HUES64 (cell line): ENCODE data around the gene SMAD1.

ENCODE experiments used
- H3K27ac ChIP-seq: 2 replicates; pipeline ENCODE4 v1.7.0; 2013; ENCODE audit warnings: low read depth, low read length, inconsistent platforms
- H3K27me3 ChIP-seq: 2 replicates; pipeline ENCODE4 v1.6.1; 2013; ENCODE audit warnings: mild to moderate bottlenecking, low read length; ENCODE audit not compliant: insufficient read depth
- H3K36me3 ChIP-seq: 2 replicates; pipeline ENCODE4 v1.6.1; 2013; ENCODE audit warnings: mild to moderate bottlenecking, low read length; ENCODE audit not compliant: insufficient read depth
- H3K4me1 ChIP-seq: 2 replicates; pipeline ENCODE4 v1.6.1; 2013; ENCODE audit warnings: mild to moderate bottlenecking, low read length, moderate library complexity; ENCODE audit not compliant: insufficient read depth
- H3K4me3 ChIP-seq: 2 replicates; pipeline ENCODE4 v1.5.1; 2013; ENCODE audit warnings: mild to moderate bottlenecking, low read length, moderate library complexity
- H3K9ac ChIP-seq: 2 replicates; pipeline ENCODE4 v1.6.1; 2013; ENCODE audit warnings: mild to moderate bottlenecking, low read depth, low read length
- H3K9me3 ChIP-seq: 2 replicates; pipeline ENCODE4 v1.6.1; 2013; ENCODE audit warnings: low read depth, low read length; ENCODE audit not compliant: insufficient read depth
- WGBS: fragments of 150-250, 120-280 bp; methylation state at CpG from one replicate; pipeline ENCODE4 v1.1.7; 2013; ENCODE audit warnings: missing lambda C conversion rate; 5-methylcytosine and 5-hydroxymethylcytosine counted together

SMAD1 gene

DNA sequence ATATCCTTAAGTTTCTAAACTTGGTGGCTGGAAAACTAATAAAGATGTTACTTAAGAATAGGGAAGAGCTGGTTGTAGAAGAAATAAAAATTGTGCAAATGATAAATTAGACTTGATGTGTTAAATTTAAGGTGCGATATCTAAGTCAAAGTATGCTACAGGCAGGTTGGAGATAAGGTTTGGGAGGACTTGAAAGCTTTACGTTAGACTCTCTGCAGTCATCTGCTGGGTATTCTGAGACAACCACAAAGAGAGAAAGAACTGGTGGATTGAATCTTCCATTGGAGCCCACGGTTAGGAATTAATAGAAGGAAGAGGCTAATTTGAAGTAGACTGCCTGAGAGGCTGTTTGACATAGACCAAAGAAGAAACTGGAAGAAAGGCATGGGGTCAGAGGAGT, 7.9 kb downstream of the SMAD1 start:
- no peak overlapping the region for H3K9ac ChIP-seq
- H3K27me3 ChIP-seq, result no peaks in the 10 kb centered on the region

DNA sequence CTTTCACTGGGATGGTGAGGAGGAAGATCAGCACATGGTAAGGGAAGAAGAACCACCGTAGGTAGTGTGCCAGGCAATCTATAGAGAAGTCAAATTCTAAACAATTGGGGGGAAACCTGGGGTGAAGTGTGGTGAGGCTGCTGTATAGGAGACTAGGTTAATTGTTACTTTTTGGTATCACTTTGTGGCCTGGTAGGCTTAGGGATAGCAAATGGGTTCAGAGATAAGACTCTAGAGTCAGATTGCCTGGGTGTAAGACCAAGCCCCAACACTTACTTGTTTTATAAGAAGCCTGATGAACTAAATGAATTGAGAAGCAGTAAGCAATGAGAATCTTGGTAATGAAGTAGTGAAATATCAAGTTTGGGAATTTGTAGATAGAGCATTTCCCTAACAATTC, 8.7 kb downstream of the SMAD1 start:
- Histone ChIP-seq H3K9me3 (no peaks in the 10 kb centered on the region), H3K4me3 (no peak overlapping the region), H3K27me3 (no peaks in the 10 kb centered on the region), H3K27ac (no peak overlapping the region), H3K36me3 (no peaks in the 10 kb centered on the region), H3K9ac (no peak overlapping the region), H3K4me1 (peaks cover 18% of the 10 kb centered on the region)
- WGBS, result 93% methylated on average over 1 of the region's 1 CpG

More for the DNA sequence above, 7.9 kb downstream of the SMAD1 start:
- WGBS, result 92% methylated on average over 3 of the region's 3 CpGs
- Histone ChIP-seq H3K36me3 (no peaks in the 10 kb centered on the region), H3K9me3 (no peaks in the 10 kb centered on the region), H3K4me1 (peaks cover 18% of the 10 kb centered on the region), H3K27ac (no peak overlapping the region), H3K4me3 (no peak overlapping the region)

DNA sequence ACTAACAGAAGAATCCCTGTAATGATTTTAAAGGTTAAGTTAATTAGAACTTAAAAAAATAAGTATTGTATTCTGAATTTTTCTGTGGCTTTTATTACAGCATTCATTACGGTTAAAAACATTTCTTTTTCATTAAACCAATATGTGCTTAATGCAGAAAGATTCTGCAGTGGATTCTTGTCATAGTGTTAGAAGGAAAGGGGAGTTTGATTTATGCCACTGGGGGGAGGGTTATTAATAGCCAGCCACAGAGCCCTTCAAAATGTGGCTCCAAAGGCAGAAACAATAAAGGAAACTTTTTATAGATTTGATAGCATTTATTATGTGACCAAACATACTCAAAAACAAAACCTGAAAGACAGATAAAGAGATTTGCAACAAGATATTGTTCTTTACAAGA, 9.1 kb downstream of the SMAD1 start:
- no peaks in the 10 kb centered on the region for H3K27me3 ChIP-seq
- no peaks in the 10 kb centered on the region for H3K36me3 ChIP-seq
- no CpG with 5 or more reads among the region's 1 CpG for WGBS
- H3K4me3 ChIP-seq, result no peak overlapping the region
- peaks cover 18% of the 10 kb centered on the region for H3K4me1 ChIP-seq
- no peaks in the 10 kb centered on the region for H3K9me3 ChIP-seq
- H3K9ac ChIP-seq, result no peak overlapping the region
- no peak overlapping the region for H3K27ac ChIP-seq

DNA sequence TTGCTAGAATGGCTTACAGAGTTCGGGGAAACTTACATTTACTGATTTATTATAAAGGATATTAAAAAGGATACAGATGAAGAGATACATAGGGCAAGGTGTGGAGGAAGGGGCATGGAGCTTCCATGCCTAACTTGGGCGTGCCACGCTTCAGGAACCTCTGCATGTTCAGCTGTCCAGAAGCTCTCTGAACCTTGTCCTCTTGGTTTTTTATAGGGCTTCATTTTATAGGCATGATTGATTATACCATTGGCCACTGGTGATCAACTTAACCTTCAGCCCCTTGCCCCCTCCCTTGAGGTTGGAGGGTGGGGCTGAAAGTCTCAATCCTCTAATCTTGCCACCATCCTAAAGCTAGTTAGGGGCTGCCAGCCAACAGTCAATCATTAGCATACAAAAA, 10.7 kb downstream of the SMAD1 start:
- no peak overlapping the region for H3K4me3 ChIP-seq
- no peaks in the 10 kb centered on the region for H3K9me3 ChIP-seq
- 91% methylated on average over 3 of the region's 3 CpGs for WGBS
- H3K27me3 ChIP-seq, result no peaks in the 10 kb centered on the region
- no peaks in the 10 kb centered on the region for H3K36me3 ChIP-seq
- peaks cover 10% of the 10 kb centered on the region for H3K4me1 ChIP-seq
- no peak overlapping the region for H3K27ac ChIP-seq
- no peak overlapping the region for H3K9ac ChIP-seq

DNA sequence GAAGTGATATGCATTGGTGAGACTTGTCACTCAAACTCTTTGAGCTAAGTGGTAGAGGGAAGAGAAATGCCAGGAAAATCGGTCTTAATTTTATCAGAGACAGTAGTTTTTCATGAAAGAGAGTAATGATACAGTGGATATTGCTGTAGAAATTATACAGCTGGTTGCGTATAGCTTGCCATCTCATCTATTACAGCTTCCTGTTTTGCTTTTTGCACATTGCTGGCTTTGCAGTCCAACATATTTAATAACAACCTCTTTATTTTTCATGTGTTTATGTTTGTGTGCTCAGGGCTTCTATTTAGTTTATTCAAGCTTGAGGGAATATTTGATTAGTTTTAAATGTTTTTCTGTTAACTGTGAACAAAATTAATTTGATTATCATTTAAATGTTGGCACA, 11.5 kb downstream of the SMAD1 start:
- Histone ChIP-seq H3K4me3 (no peak overlapping the region), H3K9me3 (no peaks in the 10 kb centered on the region), H3K27me3 (no peaks in the 10 kb centered on the region), H3K4me1 (peaks cover 2% of the 10 kb centered on the region), H3K36me3 (no peaks in the 10 kb centered on the region), H3K27ac (no peak overlapping the region), H3K9ac (no peak overlapping the region)
- WGBS, result 99% methylated on average over 2 of the region's 2 CpGs

DNA sequence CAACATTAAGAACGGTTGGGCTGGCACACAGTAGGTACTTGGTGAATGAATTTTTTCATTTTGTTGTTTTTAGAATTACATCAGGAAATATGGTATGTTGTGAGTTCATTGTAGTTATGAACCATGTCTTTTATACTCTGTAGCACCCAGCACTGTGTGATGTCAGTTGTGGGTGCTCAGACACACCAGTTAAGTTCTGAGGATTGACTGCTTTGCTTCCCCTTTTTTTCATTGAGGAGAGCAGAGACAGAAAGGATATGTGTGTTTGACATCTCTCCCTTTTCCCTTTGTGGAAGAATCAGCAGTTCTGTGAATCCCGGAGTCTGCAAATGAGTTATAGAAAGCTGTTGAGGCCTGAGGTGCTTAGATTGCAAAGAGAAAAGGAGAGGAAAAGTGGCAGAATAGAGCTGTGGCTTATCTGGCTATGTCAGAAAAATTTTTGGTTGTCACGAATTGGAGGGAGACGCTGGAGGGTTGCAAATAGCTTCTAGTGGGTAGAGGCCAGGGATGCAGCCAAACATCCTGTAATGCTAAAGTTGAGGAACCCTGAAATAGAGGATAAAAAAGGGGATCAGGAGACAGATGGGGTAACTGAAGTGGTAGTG, 13.1 kb downstream of the SMAD1 start:
- Histone ChIP-seq H3K9ac (no peak overlapping the region), H3K27me3 (no peaks in the 10 kb centered on the region), H3K36me3 (no peaks in the 10 kb centered on the region), H3K9me3 (no peaks in the 10 kb centered on the region), H3K27ac (no peak overlapping the region), H3K4me3 (no peak overlapping the region), H3K4me1 (no peaks in the 10 kb centered on the region)
- WGBS, result 94% methylated on average over 4 of the region's 4 CpGs

DNA sequence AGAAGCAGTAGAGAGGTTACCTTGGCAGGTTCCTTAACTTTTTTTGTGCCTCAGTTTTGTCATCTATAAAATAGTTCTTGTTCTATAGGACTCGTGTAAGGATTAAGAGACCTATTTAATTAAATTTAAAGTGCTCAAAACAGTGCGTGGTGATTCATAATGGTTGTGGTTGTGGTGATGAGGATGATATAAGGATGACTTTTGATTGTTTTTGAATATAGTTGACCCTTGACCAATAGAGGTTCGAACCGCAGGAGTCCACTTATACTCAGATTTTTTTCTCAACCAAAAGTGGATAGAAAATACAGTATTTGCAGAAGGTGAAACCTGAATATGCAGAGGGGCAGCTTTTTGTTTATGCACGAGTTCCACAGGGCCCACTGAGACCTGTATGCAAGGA, 14.6 kb downstream of the SMAD1 start:
- H3K27me3 ChIP-seq, result no peaks in the 10 kb centered on the region
- H3K27ac ChIP-seq, result no peak overlapping the region
- WGBS, result 98% methylated on average over 5 of the region's 5 CpGs
- H3K36me3 ChIP-seq, result no peaks in the 10 kb centered on the region
- H3K9ac ChIP-seq, result no peak overlapping the region
- peaks cover 10% of the 10 kb centered on the region for H3K4me1 ChIP-seq
- no peak overlapping the region for H3K4me3 ChIP-seq
- H3K9me3 ChIP-seq, result no peaks in the 10 kb centered on the region

DNA sequence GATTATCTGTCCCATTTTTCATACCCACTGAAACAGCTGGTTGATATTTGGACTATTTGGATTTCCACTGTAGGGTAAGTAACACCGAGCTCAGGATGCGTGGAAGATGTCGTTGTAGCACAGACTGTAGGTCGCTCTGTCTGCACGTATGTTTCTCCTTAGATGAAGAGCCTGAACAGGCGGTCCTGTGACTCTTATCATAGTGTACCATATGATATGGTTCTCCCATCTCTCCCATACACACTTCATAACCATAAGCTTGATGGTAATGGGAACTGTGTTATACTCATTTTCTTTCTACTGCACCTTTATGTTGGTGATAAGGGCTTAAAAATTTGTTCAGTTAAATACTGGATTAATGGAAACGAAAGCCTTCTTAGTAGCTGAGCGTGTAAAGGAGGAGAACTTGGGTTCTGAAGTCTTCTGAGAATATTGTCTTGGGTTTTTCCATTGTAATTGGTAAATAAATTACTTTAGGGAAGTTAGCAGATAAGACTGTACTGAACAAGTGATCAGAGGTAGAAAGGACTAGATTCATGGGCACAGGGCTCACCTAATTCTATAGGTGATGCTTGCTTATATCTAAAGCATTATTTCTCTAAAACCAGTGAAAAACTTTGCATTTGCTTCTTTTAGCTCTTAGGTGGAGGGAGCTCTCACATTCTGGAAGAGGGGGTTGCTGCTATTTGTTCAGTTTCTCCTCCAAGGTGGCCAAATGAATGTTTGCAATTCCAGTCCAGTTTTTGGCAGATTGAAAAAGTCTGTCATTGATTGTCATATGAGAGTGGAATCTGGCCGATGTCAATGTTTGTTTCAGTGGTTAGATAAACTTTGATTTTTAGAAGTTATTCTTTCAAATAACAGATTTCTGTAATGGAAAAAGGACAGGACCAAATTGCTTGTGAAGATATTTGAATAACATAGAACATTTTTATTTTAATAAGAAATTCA, 15.8 kb downstream of the SMAD1 start:
- peaks cover 17% of the 10 kb centered on the region for H3K4me1 ChIP-seq
- H3K9me3 ChIP-seq, result no peaks in the 10 kb centered on the region
- WGBS, result 93% methylated on average over 9 of the region's 9 CpGs
- no peak overlapping the region for H3K4me3 ChIP-seq
- H3K27ac ChIP-seq, result no peak overlapping the region
- H3K36me3 ChIP-seq, result no peaks in the 10 kb centered on the region
- H3K27me3 ChIP-seq, result no peaks in the 10 kb centered on the region
- H3K9ac ChIP-seq, result no peak overlapping the region

DNA sequence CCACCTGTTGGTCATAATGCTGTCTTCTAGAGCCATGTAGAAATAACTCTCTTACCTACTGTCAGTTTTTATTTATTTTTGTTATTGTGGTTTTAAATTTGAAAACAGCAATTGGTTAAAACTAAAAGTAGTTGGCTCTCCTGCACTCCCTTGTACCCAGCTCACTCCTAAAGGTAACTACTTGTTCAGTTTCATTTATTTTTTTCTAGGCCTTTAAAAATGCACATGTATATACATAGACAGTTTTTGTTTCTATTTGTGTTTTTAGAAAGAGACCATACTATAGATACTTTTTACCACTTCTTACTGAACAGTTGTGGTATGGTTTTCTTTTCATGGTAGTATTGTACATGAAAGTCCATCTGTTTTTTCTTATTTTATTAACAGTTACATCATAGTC, 16.8 kb downstream of the SMAD1 start:
- Histone ChIP-seq H3K27me3 (no peaks in the 10 kb centered on the region), H3K4me1 (peaks cover 25% of the 10 kb centered on the region), H3K9ac (no peak overlapping the region), H3K27ac (no peak overlapping the region), H3K4me3 (no peak overlapping the region), H3K9me3 (no peaks in the 10 kb centered on the region), H3K36me3 (no peaks in the 10 kb centered on the region)

DNA sequence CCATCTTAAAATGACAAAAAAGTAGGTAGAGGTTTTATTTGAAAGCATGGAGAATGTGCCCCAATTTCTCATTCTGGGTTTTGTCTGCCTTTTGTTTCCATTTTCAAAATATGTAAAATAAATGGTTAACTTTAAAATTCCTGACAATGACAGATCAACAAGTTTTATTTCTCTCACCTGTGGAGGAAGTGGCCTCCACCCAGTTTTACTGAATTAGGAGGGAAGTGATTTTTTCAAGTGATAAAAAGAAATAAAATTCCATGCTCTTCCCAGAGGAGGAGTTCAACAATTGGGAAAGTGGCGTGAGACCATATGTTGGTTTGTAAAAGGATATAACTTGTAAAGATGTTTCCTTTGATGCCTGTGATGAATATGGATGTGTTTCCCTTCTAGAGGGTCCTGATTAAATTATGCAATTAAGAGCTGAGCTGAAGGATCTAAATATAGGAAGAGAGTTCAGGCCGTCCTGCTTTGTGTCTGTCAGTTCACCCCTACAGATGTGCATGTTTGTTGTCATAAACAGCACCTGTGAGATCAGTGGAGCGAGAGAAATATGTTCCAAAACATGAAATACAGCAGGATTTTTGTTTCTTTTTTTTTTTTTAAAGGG, 19.5 kb downstream of the SMAD1 start:
- Histone ChIP-seq H3K4me3 (no peak overlapping the region), H3K9ac (no peak overlapping the region)

DNA sequence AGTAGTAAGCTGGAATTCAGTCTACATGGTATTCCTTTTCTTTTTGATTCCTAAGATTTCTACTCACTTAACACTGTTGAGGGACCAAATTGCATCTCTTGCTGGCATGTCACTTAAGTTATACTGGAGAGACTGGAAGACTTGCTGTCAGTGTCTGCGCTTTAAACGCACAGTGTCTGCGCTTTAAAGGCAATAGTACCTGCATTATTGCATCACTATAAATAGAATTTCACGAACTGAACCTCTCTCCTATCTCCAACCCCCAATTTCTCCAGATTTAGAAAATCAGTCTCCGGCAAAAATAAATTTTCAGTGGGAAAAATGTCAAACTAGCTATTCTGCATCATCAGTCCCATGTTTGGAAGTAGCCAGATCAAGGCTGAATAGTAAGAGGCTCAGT, 21.2 kb downstream of the SMAD1 start:
- Histone ChIP-seq H3K27me3 (no peaks in the 10 kb centered on the region), H3K27ac (no peak overlapping the region), H3K9me3 (no peaks in the 10 kb centered on the region), H3K4me3 (no peak overlapping the region), H3K4me1 (peaks cover 35% of the 10 kb centered on the region), H3K9ac (no peak overlapping the region), H3K36me3 (no peaks in the 10 kb centered on the region)
- 94% methylated on average over 5 of the region's 5 CpGs for WGBS

More for the DNA sequence above, 19.5 kb downstream of the SMAD1 start:
- peaks cover 29% of the 10 kb centered on the region for H3K4me1 ChIP-seq
- no peaks in the 10 kb centered on the region for H3K27me3 ChIP-seq
- no peaks in the 10 kb centered on the region for H3K36me3 ChIP-seq
- no peak overlapping the region for H3K27ac ChIP-seq
- H3K9me3 ChIP-seq, result no peaks in the 10 kb centered on the region
- 81% methylated on average over 3 of the region's 3 CpGs for WGBS
